PFSK-1 (cell line): ENCODE results near the gene SEZ6L2.

Source experiments
- FOXP2 ChIP-seq: optimal IDR thresholded peaks from 2 replicates; pipeline ENCODE3; 2011; ENCODE audit warnings: borderline replicate concordance, control low read depth, inconsistent platforms; ENCODE audit not compliant: insufficient read depth; ENCODE audit errors: extremely low read length, extremely low read depth
- POLR2AphosphoS5 ChIP-seq: IDR thresholded peaks from 2 replicates; pipeline ENCODE4 v1.6.1; 2012; ENCODE audit warnings: low read depth, mild to moderate bottlenecking, control low read depth, low read length, moderate library complexity
- SIN3A ChIP-seq: IDR thresholded peaks from 2 replicates; pipeline ENCODE4 v1.6.1; 2012; ENCODE audit warnings: mild to moderate bottlenecking, low read length, moderate library complexity, borderline replicate concordance; ENCODE audit not compliant: insufficient read depth
- TAF1 ChIP-seq: IDR thresholded peaks from 2 replicates; pipeline ENCODE4 v1.6.1; 2012; ENCODE audit warnings: low read length, control low read depth, borderline replicate concordance; ENCODE audit not compliant: insufficient read depth
- TF ChIP-seq, protein P1 (sequence below), 2 experiments: IDR thresholded peaks; 2 replicates each; pipeline versions ENCODE4 v1.6.1 to v1.8.0; 2011 to 2012; ENCODE audit warnings: low read depth in 2 of 2, low read length in 2 of 2, control low read depth in 1 of 2, inconsistent platforms in 1 of 2, mild to moderate bottlenecking in 1 of 2, moderate library complexity in 1 of 2; ENCODE audit not compliant: insufficient read depth in 1 of 2

DNA sequence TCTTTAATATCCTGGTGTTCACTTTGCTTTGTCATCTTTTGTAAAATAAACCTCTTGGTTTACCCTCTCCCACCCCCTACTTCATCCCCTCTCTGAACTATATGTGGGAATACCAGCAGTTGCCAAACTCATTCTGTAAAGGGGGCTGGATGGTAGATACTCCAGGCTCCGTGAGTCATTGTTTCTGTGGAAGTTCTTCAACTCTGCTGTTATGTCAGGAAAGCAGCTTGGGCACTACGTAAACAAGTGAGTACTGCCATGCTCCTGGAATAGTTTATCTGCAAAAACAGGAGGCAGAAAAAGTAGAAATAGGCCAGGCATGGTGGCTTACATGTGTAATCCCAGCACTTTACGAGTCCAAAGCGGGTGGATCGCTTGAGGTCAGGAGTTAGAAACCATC is 61.5 kb downstream of the SEZ6L2 start:
- TF ChIP-seq TAF1 (no peak), POLR2AphosphoS5 (no peak), SIN3A (no peak), FOXP2 (no peak)
- TF ChIP-seq, protein P1, sequence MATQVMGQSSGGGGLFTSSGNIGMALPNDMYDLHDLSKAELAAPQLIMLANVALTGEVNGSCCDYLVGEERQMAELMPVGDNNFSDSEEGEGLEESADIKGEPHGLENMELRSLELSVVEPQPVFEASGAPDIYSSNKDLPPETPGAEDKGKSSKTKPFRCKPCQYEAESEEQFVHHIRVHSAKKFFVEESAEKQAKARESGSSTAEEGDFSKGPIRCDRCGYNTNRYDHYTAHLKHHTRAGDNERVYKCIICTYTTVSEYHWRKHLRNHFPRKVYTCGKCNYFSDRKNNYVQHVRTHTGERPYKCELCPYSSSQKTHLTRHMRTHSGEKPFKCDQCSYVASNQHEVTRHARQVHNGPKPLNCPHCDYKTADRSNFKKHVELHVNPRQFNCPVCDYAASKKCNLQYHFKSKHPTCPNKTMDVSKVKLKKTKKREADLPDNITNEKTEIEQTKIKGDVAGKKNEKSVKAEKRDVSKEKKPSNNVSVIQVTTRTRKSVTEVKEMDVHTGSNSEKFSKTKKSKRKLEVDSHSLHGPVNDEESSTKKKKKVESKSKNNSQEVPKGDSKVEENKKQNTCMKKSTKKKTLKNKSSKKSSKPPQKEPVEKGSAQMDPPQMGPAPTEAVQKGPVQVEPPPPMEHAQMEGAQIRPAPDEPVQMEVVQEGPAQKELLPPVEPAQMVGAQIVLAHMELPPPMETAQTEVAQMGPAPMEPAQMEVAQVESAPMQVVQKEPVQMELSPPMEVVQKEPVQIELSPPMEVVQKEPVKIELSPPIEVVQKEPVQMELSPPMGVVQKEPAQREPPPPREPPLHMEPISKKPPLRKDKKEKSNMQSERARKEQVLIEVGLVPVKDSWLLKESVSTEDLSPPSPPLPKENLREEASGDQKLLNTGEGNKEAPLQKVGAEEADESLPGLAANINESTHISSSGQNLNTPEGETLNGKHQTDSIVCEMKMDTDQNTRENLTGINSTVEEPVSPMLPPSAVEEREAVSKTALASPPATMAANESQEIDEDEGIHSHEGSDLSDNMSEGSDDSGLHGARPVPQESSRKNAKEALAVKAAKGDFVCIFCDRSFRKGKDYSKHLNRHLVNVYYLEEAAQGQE (IDR thresholded peaks at IDR 0.05; ENCODE audit: insufficient read depth in 1 of 2, low read depth in 2 of 2, low read length in 2 of 2), result no peak
